ENCODE measurements around the gene ABR.

Gene ABR

GRCh38 chr17:1018547-1018946 lies 161.2 kb downstream of the ABR start:
- TF ChIP-seq CTCF (IDR thresholded peaks at IDR 0.05; ENCODE audit: low read depth, low read length) (no peak), POLR2A (IDR thresholded peaks at IDR 0.05; ENCODE audit: extremely low read depth, insufficient read length) (no peak), MAX (IDR thresholded peaks at IDR 0.05; ENCODE audit: low read depth, low read length) (no peak), MYC (IDR thresholded peaks at IDR 0.05; ENCODE audit: low read depth, low read length) (no peak)

GRCh38 chr17:1013729-1014090 lies 166.1 kb downstream of the ABR start:
- DNase-seq (ENCODE audit: low read depth): no peak
- H3K4me3 ChIP-seq (ENCODE audit: low read depth, low read length): no peak overlapping the region
- TF ChIP-seq POLR2A (IDR thresholded peaks at IDR 0.05; ENCODE audit: extremely low read depth, insufficient read length): no peak
- no peak for TF ChIP-seq MYC (IDR thresholded peaks at IDR 0.05; ENCODE audit: low read depth, low read length)
- no peak for TF ChIP-seq MAX (IDR thresholded peaks at IDR 0.05; ENCODE audit: low read depth, low read length)
- no peak for TF ChIP-seq CTCF (IDR thresholded peaks at IDR 0.05; ENCODE audit: low read depth, low read length)

More at GRCh38 chr17:1018547-1018946, 161.2 kb downstream of the ABR start:
- no peak for DNase-seq (ENCODE audit: low read depth)
- no peak overlapping the region for H3K4me3 ChIP-seq (ENCODE audit: low read depth, low read length)

DNA sequence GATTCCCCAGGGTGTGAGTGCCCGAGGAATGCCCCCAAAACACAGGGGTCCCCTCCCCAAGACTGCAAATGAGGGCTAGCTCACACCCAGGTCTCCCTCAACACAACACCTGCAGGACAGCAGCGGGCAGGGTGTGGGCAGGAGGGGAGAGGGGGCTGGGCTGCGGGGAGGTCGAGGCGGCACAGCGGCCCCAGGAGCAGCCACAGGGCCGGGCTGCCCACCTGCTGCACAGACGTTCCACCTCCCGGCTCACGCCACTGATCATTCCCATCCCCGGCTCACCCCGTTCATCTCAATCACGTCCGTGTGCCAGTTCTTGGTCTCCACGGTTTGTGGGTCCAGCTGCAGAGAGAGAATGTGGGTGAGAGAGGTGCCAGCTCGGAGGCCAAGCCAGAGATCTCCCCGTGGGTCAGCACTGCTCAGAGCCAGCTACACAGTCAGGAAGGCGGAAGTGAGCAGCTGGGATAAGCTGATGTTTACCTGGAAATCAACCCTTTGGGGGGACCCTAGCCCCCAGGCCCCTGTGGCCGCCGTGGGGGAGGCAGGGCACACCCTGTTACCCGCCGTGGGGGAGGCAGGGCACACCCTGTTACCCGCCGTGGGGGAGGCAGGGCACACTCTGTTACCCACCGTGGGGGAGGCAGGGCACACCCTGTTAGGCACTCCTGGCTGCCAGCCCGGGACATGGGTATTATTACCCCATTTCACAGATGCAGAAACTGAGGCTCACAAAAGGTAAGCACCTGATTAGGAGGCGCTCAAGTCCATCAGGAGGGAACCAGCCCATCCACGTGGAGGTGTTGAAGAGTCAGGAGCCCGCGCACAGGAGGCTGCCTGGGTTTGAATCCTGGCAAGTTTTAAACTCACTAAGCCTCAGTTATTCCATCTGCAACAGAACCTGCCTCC lies 166.7 kb downstream of the ABR start:
- DNase-seq (ENCODE audit: low read depth): no peak
- no peak for TF ChIP-seq POLR2A (IDR thresholded peaks at IDR 0.05; ENCODE audit: extremely low read depth, insufficient read length)
- no peak for TF ChIP-seq MAX (IDR thresholded peaks at IDR 0.05; ENCODE audit: low read depth, low read length)
- TF ChIP-seq MYC (IDR thresholded peaks at IDR 0.05; ENCODE audit: low read depth, low read length): no peak
- TF ChIP-seq CTCF (IDR thresholded peaks at IDR 0.05; ENCODE audit: low read depth, low read length): no peak
- no peak overlapping the region for H3K4me3 ChIP-seq (ENCODE audit: low read depth, low read length)

- H3K4me3 ChIP-seq (ENCODE audit: low read depth, low read length): no peak overlapping the region
- TF ChIP-seq CTCF (IDR thresholded peaks at IDR 0.05; ENCODE audit: low read depth, low read length) (no peak), MYC (IDR thresholded peaks at IDR 0.05; ENCODE audit: low read depth, low read length) (no peak), MAX (IDR thresholded peaks at IDR 0.05; ENCODE audit: low read depth, low read length) (no peak), POLR2A (IDR thresholded peaks at IDR 0.05; ENCODE audit: extremely low read depth, insufficient read length) (no peak)
- DNase-seq (ENCODE audit: low read depth): no peak
These were observed 167.7 kb downstream of the ABR start for GRCh38 chr17:1011760-1012735.

DNA sequence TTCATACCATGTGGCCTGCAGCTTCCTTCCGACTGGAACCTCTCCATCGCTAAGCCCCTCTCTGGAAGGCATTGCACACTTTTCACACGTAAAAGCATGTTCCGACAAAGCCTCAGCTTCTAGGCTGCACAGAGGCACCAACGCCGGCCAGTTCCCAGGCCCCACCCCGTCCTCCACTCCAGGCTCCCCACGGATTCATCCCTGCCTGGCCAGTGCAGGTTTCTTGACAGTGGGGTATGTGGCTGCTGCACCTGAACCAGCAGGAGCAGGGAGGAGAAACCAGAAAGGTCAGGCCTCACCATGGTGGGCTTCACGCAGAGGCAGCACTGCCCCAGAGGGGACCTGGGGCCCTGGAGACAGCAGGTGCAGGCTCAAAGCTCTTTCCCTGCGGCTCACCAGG lies 168.6 kb downstream of the ABR start:
- no peak for DNase-seq (ENCODE audit: low read depth)
- H3K4me3 ChIP-seq (ENCODE audit: low read depth, low read length): no peak overlapping the region
- TF ChIP-seq MAX (IDR thresholded peaks at IDR 0.05; ENCODE audit: low read depth, low read length) (no peak), CTCF (IDR thresholded peaks at IDR 0.05; ENCODE audit: low read depth, low read length) (no peak), MYC (IDR thresholded peaks at IDR 0.05; ENCODE audit: low read depth, low read length) (no peak), POLR2A (IDR thresholded peaks at IDR 0.05; ENCODE audit: extremely low read depth, insufficient read length) (no peak)

Data from NB4 (cell line).